H9 (cell line): ENCODE data around the gene TNFRSF19. TPM values are rescaled to one million over a fixed set of nuclear protein-coding genes. Genes with fewer than 3 reads are reported as not detected.

Source experiments
- DNase-seq: peaks from one replicate; pipeline ENCODE4 v3.0.0-alpha.2; 2017
- H2AFZ ChIP-seq: one replicate; pipeline ENCODE4 v1.6.1; 2013; ENCODE audit warnings: mild to moderate bottlenecking, low read length, control low read depth, moderate library complexity
- H2AK5ac ChIP-seq: 2 replicates; pipeline ENCODE4 v1.6.1; 2013; ENCODE audit warnings: low read length, control low read depth, mixed read lengths; ENCODE audit not compliant: insufficient read length
- H2BK120ac ChIP-seq: one replicate; pipeline ENCODE4 v1.6.1; 2013; ENCODE audit warnings: low read depth, mild to moderate bottlenecking, low read length, control low read depth, inconsistent platforms; ENCODE audit not compliant: poor library complexity, severe bottlenecking
- H2BK12ac ChIP-seq: 2 replicates; pipeline ENCODE4 v1.6.1; 2013; ENCODE audit warnings: low read length, control low read depth, mixed read lengths, low read depth; ENCODE audit not compliant: insufficient read length
- H2BK15ac ChIP-seq: 2 replicates; pipeline ENCODE4 v1.6.1; 2013; ENCODE audit warnings: low read depth, low read length, control low read depth
- H2BK20ac ChIP-seq: one replicate; pipeline ENCODE4 v1.6.1; 2013; ENCODE audit warnings: low read depth, mild to moderate bottlenecking, low read length, control low read depth, inconsistent platforms; ENCODE audit not compliant: poor library complexity, severe bottlenecking
- H2BK5ac ChIP-seq: 2 replicates; pipeline ENCODE4 v1.6.1; 2013; ENCODE audit warnings: low read length, control low read depth, mixed read lengths; ENCODE audit not compliant: insufficient read length
- H3K14ac ChIP-seq: 2 replicates; pipeline ENCODE4 v1.6.1; 2013; ENCODE audit warnings: low read length, control low read depth; ENCODE audit not compliant: insufficient read depth
- H3K18ac ChIP-seq: 2 replicates; pipeline ENCODE4 v1.6.1; 2013; ENCODE audit warnings: low read depth, mild to moderate bottlenecking, mixed read lengths, low read length, control low read depth; ENCODE audit not compliant: insufficient read length
- H3K23ac ChIP-seq: 2 replicates; pipeline ENCODE4 v1.6.1; 2013; ENCODE audit warnings: low read length, control low read depth, mixed read lengths, low read depth; ENCODE audit not compliant: insufficient read length
- H3K23me2 ChIP-seq: 2 replicates; pipeline ENCODE4 v1.6.1; 2013; ENCODE audit warnings: low read depth, mild to moderate bottlenecking, mixed read lengths, low read length, control low read depth; ENCODE audit not compliant: insufficient read length, poor library complexity, severe bottlenecking
- H3K27ac ChIP-seq: 2 replicates; pipeline ENCODE4 v1.5.1; 2013; ENCODE audit warnings: low read length, control low read depth, mixed read lengths, low read depth; ENCODE audit not compliant: insufficient read length
- H3K27me3 ChIP-seq: 2 replicates; pipeline ENCODE4 v1.6.1; 2013; ENCODE audit warnings: low read length, control low read depth, inconsistent platforms; ENCODE audit not compliant: insufficient read depth
- H3K4ac ChIP-seq: 2 replicates; pipeline ENCODE4 v1.6.1; 2013; ENCODE audit warnings: low read depth, mild to moderate bottlenecking, control low read depth, inconsistent platforms, low read length, moderate library complexity
- H3K4me1 ChIP-seq: 2 replicates; pipeline ENCODE4 v1.6.1; 2013; ENCODE audit warnings: low read length, control low read depth, inconsistent platforms; ENCODE audit not compliant: insufficient read depth
- H3K4me2 ChIP-seq: 2 replicates; pipeline ENCODE4 v1.6.1; 2013; ENCODE audit warnings: low read length, control low read depth, mixed read lengths; ENCODE audit not compliant: insufficient read length, insufficient read depth
- H3K56ac ChIP-seq: 2 replicates; pipeline ENCODE4 v1.6.1; 2013; ENCODE audit warnings: low read depth, mild to moderate bottlenecking, mixed read lengths, low read length, control low read depth; ENCODE audit not compliant: insufficient read length
- H3K79me1 ChIP-seq: 2 replicates; pipeline ENCODE4 v1.6.1; 2013; ENCODE audit warnings: low read depth, mild to moderate bottlenecking, moderate library complexity, low read length, control low read depth, inconsistent platforms; ENCODE audit not compliant: insufficient read depth, poor library complexity, severe bottlenecking
- H3K79me2 ChIP-seq: 2 replicates; pipeline ENCODE4 v1.6.1; 2013; ENCODE audit warnings: low read length, control low read depth, inconsistent platforms; ENCODE audit not compliant: insufficient read depth
- H3K9ac ChIP-seq: 2 replicates; pipeline ENCODE4 v1.6.1; 2013; ENCODE audit warnings: low read length, control low read depth, mixed read lengths; ENCODE audit not compliant: insufficient read length; ENCODE audit errors: extremely low read depth
- H3K9me3 ChIP-seq: one replicate; pipeline ENCODE4 v1.6.1; 2013; ENCODE audit warnings: low read depth, low read length, inconsistent platforms; ENCODE audit not compliant: control insufficient read depth
- H3T11ph ChIP-seq: one replicate; pipeline ENCODE4 v1.6.1; 2013; ENCODE audit warnings: mild to moderate bottlenecking, low read length, control low read depth, inconsistent platforms
- H4K20me1 ChIP-seq: one replicate; pipeline ENCODE4 v1.6.1; 2013; ENCODE audit not compliant: control insufficient read depth, insufficient read length, insufficient read depth
- H4K5ac ChIP-seq: 2 replicates; pipeline ENCODE4 v1.6.1; 2013; ENCODE audit warnings: low read depth, mild to moderate bottlenecking, mixed read lengths, low read length, control low read depth; ENCODE audit not compliant: insufficient read length
- H4K8ac ChIP-seq: replicated peaks from 2 replicates; pipeline ENCODE4 v1.6.1; 2013; ENCODE audit warnings: low read length, control low read depth, mixed read lengths, low read depth; ENCODE audit not compliant: insufficient read length
- H4K91ac ChIP-seq: 2 replicates; pipeline ENCODE4 v1.6.1; 2013; ENCODE audit warnings: low read depth, mild to moderate bottlenecking, moderate library complexity, mixed read lengths, low read length, control low read depth; ENCODE audit not compliant: insufficient read length
- H3K27ac Mint-ChIP-seq, 3 experiments: 2 replicates in 2 of 3; 3 replicates in 1 of 3; pipeline ENCODE4 v1.8.0; 2020 to 2021; ENCODE audit warnings: mixed read lengths in 3 of 3, mild to moderate bottlenecking in 1 of 3, moderate library complexity in 1 of 3
- H3K27me3 Mint-ChIP-seq: 2 replicates; pipeline ENCODE4 v1.8.0; 2021; ENCODE audit warnings: low read depth, mild to moderate bottlenecking, moderate library complexity, mixed read lengths
- H3K36me3 Mint-ChIP-seq, 3 experiments: 2 replicates in 2 of 3; 3 replicates in 1 of 3; pipeline ENCODE4 v1.8.0; 2020 to 2021; ENCODE audit warnings: low read depth in 3 of 3, mixed read lengths in 3 of 3; ENCODE audit not compliant: insufficient read depth in 1 of 3
- H3K4me1 Mint-ChIP-seq, 2 experiments: 2 replicates each; pipeline ENCODE4 v1.8.0; 2020; ENCODE audit warnings: mixed read lengths in 2 of 2
- H3K4me3 Mint-ChIP-seq, 2 experiments: 2 replicates in 1 of 2; 3 replicates in 1 of 2; pipeline ENCODE4 v1.8.0; 2020 to 2021; ENCODE audit warnings: mild to moderate bottlenecking in 2 of 2, mixed read lengths in 2 of 2, moderate library complexity in 1 of 2
- H3K9me3 Mint-ChIP-seq, 2 experiments: 2 replicates in 1 of 2; 3 replicates in 1 of 2; pipeline ENCODE4 v1.8.0; 2020; ENCODE audit warnings: mild to moderate bottlenecking in 2 of 2, mixed read lengths in 2 of 2, moderate library complexity in 1 of 2
- WGBS: extraction: QIAGEN DNeasy Blood & Tissue Kit; methylation state at CpG from one replicate; pipeline ENCODE4 v1.1.7; 2013; ENCODE audit warnings: missing lambda C conversion rate, low lambda C conversion rate, mixed read lengths; ENCODE audit not compliant: insufficient read length; ENCODE audit errors: extremely low coverage; 5-methylcytosine and 5-hydroxymethylcytosine counted together
- total RNA-seq: library from RNA; stranded (reverse); gene quantifications from 2 replicates; pipeline ENCODE4 v1.2.1, GENCODE V29; 2021
- TF ChIP-seq, protein P1 (sequence below): fragments of 200-600 bp; sonication (generic); conservative IDR thresholded peaks from 3 replicates; pipeline ENCODE4 v1.8.0; 2021; ENCODE audit warnings: antibody characterized with exemption, mild to moderate bottlenecking

TNFRSF19 gene
- total RNA-seq, 1 experiment from 2014 or later: 2.7 TPM

DNA sequence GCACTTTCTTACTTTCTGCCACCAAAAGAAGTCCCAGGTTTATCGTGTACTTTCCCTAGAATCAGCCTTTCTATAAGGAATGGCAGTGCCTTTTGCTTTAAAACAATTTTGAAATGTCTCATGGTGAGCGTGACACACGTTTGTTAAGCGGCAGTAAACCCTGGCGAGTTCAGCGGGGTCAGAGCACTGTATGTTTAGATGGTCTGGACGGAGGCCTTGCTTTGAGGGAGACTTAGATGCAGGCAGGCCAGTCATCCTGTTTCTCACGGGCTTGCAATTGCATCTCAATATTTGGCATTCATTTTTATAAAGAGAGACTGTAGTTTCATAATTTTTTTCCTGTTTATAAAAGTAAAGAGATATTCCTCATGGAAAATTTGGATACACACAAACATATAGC, 96.4 kb downstream of the TNFRSF19 start:
- no peaks in the 10 kb centered on the region for H4K20me1 ChIP-seq
- no peaks in the 10 kb centered on the region for H3K23me2 ChIP-seq
- peaks cover 12% of the 10 kb centered on the region in 2 experiments for H3K4me1 Mint-ChIP-seq
- H2BK5ac ChIP-seq: no peak overlapping the region
- H3K9ac ChIP-seq: no peak overlapping the region
- no peak overlapping the region for H2BK12ac ChIP-seq
- peaks cover 6 to 8% of the 10 kb centered on the region in 2 experiments; a peak in 4 of 5 replicates for H3K9me3 Mint-ChIP-seq
- no peak overlapping the region for H3K27ac Mint-ChIP-seq
- H2BK20ac ChIP-seq: no peak overlapping the region
- no peak overlapping the region for H3K4me2 ChIP-seq
- no peaks in the 10 kb centered on the region for H3K79me1 ChIP-seq
- no peaks in the 10 kb centered on the region for H3K79me2 ChIP-seq
- no peak overlapping the region for H3T11ph ChIP-seq
- no peak overlapping the region for H3K18ac ChIP-seq
- no peak overlapping the region for H3K56ac ChIP-seq
- no peaks in the 10 kb centered on the region; the same call in 1 of the 2 replicates for H3K27me3 Mint-ChIP-seq
- no peak overlapping the region for H4K5ac ChIP-seq
- H3K23ac ChIP-seq: no peak overlapping the region
- no peaks in the 10 kb centered on the region for H3K9me3 ChIP-seq
- TF ChIP-seq, protein P1, sequence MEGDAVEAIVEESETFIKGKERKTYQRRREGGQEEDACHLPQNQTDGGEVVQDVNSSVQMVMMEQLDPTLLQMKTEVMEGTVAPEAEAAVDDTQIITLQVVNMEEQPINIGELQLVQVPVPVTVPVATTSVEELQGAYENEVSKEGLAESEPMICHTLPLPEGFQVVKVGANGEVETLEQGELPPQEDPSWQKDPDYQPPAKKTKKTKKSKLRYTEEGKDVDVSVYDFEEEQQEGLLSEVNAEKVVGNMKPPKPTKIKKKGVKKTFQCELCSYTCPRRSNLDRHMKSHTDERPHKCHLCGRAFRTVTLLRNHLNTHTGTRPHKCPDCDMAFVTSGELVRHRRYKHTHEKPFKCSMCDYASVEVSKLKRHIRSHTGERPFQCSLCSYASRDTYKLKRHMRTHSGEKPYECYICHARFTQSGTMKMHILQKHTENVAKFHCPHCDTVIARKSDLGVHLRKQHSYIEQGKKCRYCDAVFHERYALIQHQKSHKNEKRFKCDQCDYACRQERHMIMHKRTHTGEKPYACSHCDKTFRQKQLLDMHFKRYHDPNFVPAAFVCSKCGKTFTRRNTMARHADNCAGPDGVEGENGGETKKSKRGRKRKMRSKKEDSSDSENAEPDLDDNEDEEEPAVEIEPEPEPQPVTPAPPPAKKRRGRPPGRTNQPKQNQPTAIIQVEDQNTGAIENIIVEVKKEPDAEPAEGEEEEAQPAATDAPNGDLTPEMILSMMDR: no peak
- peaks cover 0 to 13% (median 6%) of the 10 kb centered on the region in 3 experiments; a peak in 4 of 7 replicates for H3K36me3 Mint-ChIP-seq
- H2AK5ac ChIP-seq: no peak overlapping the region
- H3K4ac ChIP-seq: no peak overlapping the region
- no peaks in the 10 kb centered on the region for H3K27me3 ChIP-seq
- no peak overlapping the region for H2BK15ac ChIP-seq
- no CpG with 5 or more reads among the region's 8 CpGs for WGBS
- H3K14ac ChIP-seq: no peak overlapping the region
- H2BK120ac ChIP-seq: no peak overlapping the region
- H3K4me3 Mint-ChIP-seq: no peak overlapping the region
- no peak overlapping the region for H3K27ac ChIP-seq
- no peak for DNase-seq
- no peak overlapping the region for H4K8ac ChIP-seq
- no peaks in the 10 kb centered on the region for H3K4me1 ChIP-seq
- no peak overlapping the region for H2AFZ ChIP-seq
- no peak overlapping the region for H4K91ac ChIP-seq
